GM12864 (cell line): ENCODE results near the gene IARS1.

Source experiments
- DNase-seq: peaks from one replicate; pipeline ENCODE4 v3.0.0-alpha.2; 2011; ENCODE audit warnings: low read depth
- H3K4me3 ChIP-seq: 2 replicates; pipeline ENCODE4 v1.5.1; 2011; ENCODE audit warnings: mild to moderate bottlenecking, low read depth, low read length, control low read depth
- CTCF ChIP-seq: IDR thresholded peaks from 2 replicates; pipeline ENCODE4 v1.5.1; 2011; ENCODE audit warnings: low read depth, mild to moderate bottlenecking, moderate library complexity, low read length, control low read depth, inconsistent platforms; ENCODE audit errors: missing control alignments

IARS1 gene

GRCh38 chr9:92293452-92294296 is at the start of gene IARS1:
IARS1 (minus strand) TSS chr9:92293697; CDS start chr9:92289419, 4,278 bp downstream.
- TF ChIP-seq CTCF = peak; percentile 47
- H3K4me3 ChIP-seq = peak within 1 kb of the TSS; percentile 91
- peak; percentile 96 for DNase-seq

- H3K4me3 ChIP-seq = no peak overlapping the region
- no peak for DNase-seq
- no peak for TF ChIP-seq CTCF
These were observed 49.5 kb upstream of the IARS1 start for GRCh38 chr9:92342825-92343488.

- TF ChIP-seq CTCF = no peak
- DNase-seq = no peak
- H3K4me3 ChIP-seq = no peak overlapping the region
These were observed 48.1 kb upstream of the IARS1 start for GRCh38 chr9:92341578-92341977.

GRCh38 chr9:92333282-92333634 is 39.8 kb upstream of the IARS1 start:
- no peak for TF ChIP-seq CTCF
- no peak overlapping the region for H3K4me3 ChIP-seq
- no peak for DNase-seq

GRCh38 chr9:92332577-92333281 is 39.2 kb upstream of the IARS1 start:
- no peak for TF ChIP-seq CTCF
- H3K4me3 ChIP-seq = no peak overlapping the region
- DNase-seq = no peak

GRCh38 chr9:92328225-92328624 is 34.7 kb upstream of the IARS1 start:
- no peak for DNase-seq
- no peak overlapping the region for H3K4me3 ChIP-seq
- no peak for TF ChIP-seq CTCF
